ENCODE measurements around the gene PYGB.

DNA sequence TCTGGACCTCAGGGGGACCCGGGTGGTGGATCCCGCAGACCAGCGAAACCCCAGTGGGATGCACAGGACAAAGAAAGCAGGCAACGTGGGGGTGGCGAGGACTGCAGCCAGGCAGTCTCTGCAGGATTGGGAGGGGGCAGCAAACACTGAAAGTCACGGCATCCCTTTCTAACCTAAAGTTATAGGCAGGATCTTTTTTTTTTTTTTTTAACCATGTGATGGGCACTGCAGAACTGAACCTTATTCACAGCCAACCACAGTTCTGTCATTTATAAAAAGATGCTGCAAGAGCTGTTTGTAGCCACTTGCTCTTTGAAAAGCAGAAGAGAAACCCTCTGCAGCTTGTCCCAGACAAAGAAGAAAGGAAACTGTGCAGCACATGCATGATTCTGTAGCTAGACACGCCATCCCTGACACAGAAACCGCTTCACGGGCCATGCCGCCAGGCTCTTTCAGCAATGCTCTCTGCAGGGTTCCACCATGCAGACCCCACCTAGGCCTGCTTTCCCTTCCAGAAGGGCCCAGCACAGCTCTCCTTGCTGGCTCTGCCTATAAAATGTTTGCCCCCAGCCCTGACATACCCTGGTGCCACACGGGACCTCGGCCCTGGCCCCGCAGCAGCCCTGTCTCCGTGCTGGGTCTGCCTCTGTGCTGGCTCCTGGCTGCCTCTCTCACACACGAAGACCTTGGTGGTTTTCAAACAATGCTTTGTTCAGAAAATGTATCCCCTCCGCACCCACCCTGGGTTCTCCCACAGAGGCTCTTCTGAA is 70.8 kb downstream of the PYGB start:
- no peak for TF ChIP-seq CTCF (tag by site-specific recombination; IDR thresholded peaks at IDR 0.05)
- TF ChIP-seq GLI4 (tag by site-specific recombination; IDR thresholded peaks at IDR 0.05): no peak
- TF ChIP-seq ZNF777 (tag by site-specific recombination; IDR thresholded peaks at IDR 0.05; ENCODE audit: borderline replicate concordance): no peak
- TF ChIP-seq TCF7L2 (IDR thresholded peaks at IDR 0.05; ENCODE audit: borderline replicate concordance, low read depth, low read length): no peak
- TF ChIP-seq, protein P1, sequence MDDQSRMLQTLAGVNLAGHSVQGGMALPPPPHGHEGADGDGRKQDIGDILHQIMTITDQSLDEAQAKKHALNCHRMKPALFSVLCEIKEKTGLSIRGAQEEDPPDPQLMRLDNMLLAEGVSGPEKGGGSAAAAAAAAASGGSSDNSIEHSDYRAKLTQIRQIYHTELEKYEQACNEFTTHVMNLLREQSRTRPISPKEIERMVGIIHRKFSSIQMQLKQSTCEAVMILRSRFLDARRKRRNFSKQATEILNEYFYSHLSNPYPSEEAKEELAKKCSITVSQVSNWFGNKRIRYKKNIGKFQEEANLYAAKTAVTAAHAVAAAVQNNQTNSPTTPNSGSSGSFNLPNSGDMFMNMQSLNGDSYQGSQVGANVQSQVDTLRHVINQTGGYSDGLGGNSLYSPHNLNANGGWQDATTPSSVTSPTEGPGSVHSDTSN (CRISPR knock-in tag; IDR thresholded peaks at IDR 0.05): no peak
- TF ChIP-seq ZNF639 (tag by site-specific recombination; IDR thresholded peaks at IDR 0.05): no peak
- TF ChIP-seq ZNF221 (tag by site-specific recombination; IDR thresholded peaks at IDR 0.05; ENCODE audit: borderline replicate concordance): no peak
- TF ChIP-seq ZNF621 (tag by site-specific recombination; IDR thresholded peaks at IDR 0.05): no peak
- TF ChIP-seq ZNF274 (IDR thresholded peaks at IDR 0.05; ENCODE audit: low read length): no peak
- TF ChIP-seq ZNF274 (tag by site-specific recombination; IDR thresholded peaks at IDR 0.05; ENCODE audit: borderline replicate concordance): no peak
- no peak for TF ChIP-seq ZBTB11 (tag by site-specific recombination; conservative IDR thresholded peaks at IDR 0.05; ENCODE audit: low read depth)
